Stimulated activated memory B cell treated with anti-CD40 and anti-IgM and Interleukin-4, amounts not matched to agents 10 μg/mL and 1 μg/mL and 100 μg/mL, for 72 hours (primary cell): ENCODE data around the gene INPP5A.
A peak's percentile ranks its signal among the peaks of the same experiment; 100 is the strongest.
"Not testable (repeated sequence)": the region's sequence is repeated elsewhere in the genome, so short reads cannot be mapped to it uniquely, and the experiment has no call there.

Source experiments
- ATAC-seq: fragments of 150-1000 bp; cut with Tn5 transposase; 2 replicates; pipeline ENCODE4 v1.10.0; 2021
- H3K27ac Mint-ChIP-seq: one replicate; pipeline ENCODE4 v1.8.0; 2022; ENCODE audit warnings: mild to moderate bottlenecking, mixed read lengths
- H3K27me3 Mint-ChIP-seq: one replicate; pipeline ENCODE4 v1.8.0; 2022; ENCODE audit warnings: mixed read lengths
- H3K36me3 Mint-ChIP-seq: one replicate; pipeline ENCODE4 v1.8.0; 2022; ENCODE audit warnings: mixed read lengths
- H3K4me1 Mint-ChIP-seq: one replicate; pipeline ENCODE4 v1.8.0; 2022; ENCODE audit warnings: mixed read lengths
- H3K4me3 Mint-ChIP-seq: one replicate; pipeline ENCODE4 v1.8.0; 2022; ENCODE audit warnings: mild to moderate bottlenecking, moderate library complexity, mixed read lengths
- H3K9me3 Mint-ChIP-seq: one replicate; pipeline ENCODE4 v1.8.0; 2022; ENCODE audit warnings: mixed read lengths

Gene INPP5A

GRCh38 chr10:132663666-132664365, 126.2 kb downstream of the INPP5A start:
- ATAC-seq = no peak
- H3K27ac Mint-ChIP-seq = no peak overlapping the region
- peaks cover 11% of the 10 kb centered on the region for H3K4me1 Mint-ChIP-seq
- no peaks in the 10 kb centered on the region for H3K27me3 Mint-ChIP-seq
- no peaks in the 10 kb centered on the region for H3K9me3 Mint-ChIP-seq
- peaks cover 21% of the 10 kb centered on the region for H3K36me3 Mint-ChIP-seq
- H3K4me3 Mint-ChIP-seq = no peak overlapping the region

- Mint-ChIP-seq H3K9me3 (no peaks in the 10 kb centered on the region), H3K27ac (no peak overlapping the region), H3K36me3 (peaks cover 15% of the 10 kb centered on the region), H3K27me3 (no peaks in the 10 kb centered on the region), H3K4me3 (no peak overlapping the region), H3K4me1 (peaks cover 11% of the 10 kb centered on the region)
- ATAC-seq = no peak
These were observed 126.8 kb downstream of the INPP5A start for GRCh38 chr10:132664407-132664806.

GRCh38 chr10:132664883-132665282, 127.3 kb downstream of the INPP5A start:
- Mint-ChIP-seq H3K9me3 (no peaks in the 10 kb centered on the region), H3K4me3 (no peak overlapping the region), H3K4me1 (peaks cover 11% of the 10 kb centered on the region), H3K36me3 (peaks cover 11% of the 10 kb centered on the region), H3K27ac (no peak overlapping the region), H3K27me3 (no peaks in the 10 kb centered on the region)
- ATAC-seq = no peak

GRCh38 chr10:132665946-132666704, 128.5 kb downstream of the INPP5A start:
- H3K36me3 Mint-ChIP-seq = peaks cover 6% of the 10 kb centered on the region
- H3K4me3 Mint-ChIP-seq = no peak overlapping the region
- H3K9me3 Mint-ChIP-seq = no peaks in the 10 kb centered on the region
- peaks cover 16% of the 10 kb centered on the region for H3K4me1 Mint-ChIP-seq
- no peak overlapping the region for H3K27ac Mint-ChIP-seq
- H3K27me3 Mint-ChIP-seq = no peaks in the 10 kb centered on the region
- ATAC-seq = no peak

- no peak overlapping the region for H3K27ac Mint-ChIP-seq
- ATAC-seq = no peak
These were observed 129.2 kb downstream of the INPP5A start for GRCh38 chr10:132666705-132667341.

GRCh38 chr10:132667342-132668047, 129.9 kb downstream of the INPP5A start:
- no peaks in the 10 kb centered on the region for H3K9me3 Mint-ChIP-seq
- no peak overlapping the region for H3K27ac Mint-ChIP-seq
- peaks cover 16% of the 10 kb centered on the region for H3K4me1 Mint-ChIP-seq
- peaks cover 19% of the 10 kb centered on the region for H3K36me3 Mint-ChIP-seq
- no peak for ATAC-seq
- H3K27me3 Mint-ChIP-seq = no peaks in the 10 kb centered on the region
- no peak overlapping the region for H3K4me3 Mint-ChIP-seq

More at GRCh38 chr10:132666705-132667341, 129.2 kb downstream of the INPP5A start:
- Mint-ChIP-seq H3K4me1 (peaks cover 16% of the 10 kb centered on the region), H3K36me3 (peaks cover 13% of the 10 kb centered on the region), H3K9me3 (no peaks in the 10 kb centered on the region), H3K4me3 (no peak overlapping the region), H3K27me3 (no peaks in the 10 kb centered on the region)

- no peak overlapping the region for H3K4me3 Mint-ChIP-seq
- H3K27ac Mint-ChIP-seq = no peak overlapping the region
- H3K4me1 Mint-ChIP-seq = peaks cover 16% of the 10 kb centered on the region
- H3K36me3 Mint-ChIP-seq = peaks cover 25% of the 10 kb centered on the region
- no peaks in the 10 kb centered on the region for H3K9me3 Mint-ChIP-seq
- ATAC-seq = no peak
- no peaks in the 10 kb centered on the region for H3K27me3 Mint-ChIP-seq
These were observed 130.4 kb downstream of the INPP5A start for GRCh38 chr10:132668048-132668394.

- no peak overlapping the region for H3K4me3 Mint-ChIP-seq
- ATAC-seq = peak; percentile 47
- H3K9me3 Mint-ChIP-seq = no peaks in the 10 kb centered on the region
These were observed 131.7 kb downstream of the INPP5A start for GRCh38 chr10:132669208-132669861.

GRCh38 chr10:132670546-132671227, 133.1 kb downstream of the INPP5A start:
- Mint-ChIP-seq H3K4me1 (peaks cover 16% of the 10 kb centered on the region), H3K27me3 (no peaks in the 10 kb centered on the region), H3K27ac (no peak overlapping the region), H3K9me3 (no peaks in the 10 kb centered on the region), H3K36me3 (peaks cover 26% of the 10 kb centered on the region), H3K4me3 (no peak overlapping the region)
- ATAC-seq = no peak

More at GRCh38 chr10:132669208-132669861, 131.7 kb downstream of the INPP5A start:
- Mint-ChIP-seq H3K4me1 (peaks cover 16% of the 10 kb centered on the region), H3K36me3 (peaks cover 26% of the 10 kb centered on the region), H3K27me3 (no peaks in the 10 kb centered on the region), H3K27ac (no peak overlapping the region)

- Mint-ChIP-seq H3K4me3 (no peak overlapping the region), H3K27me3 (no peaks in the 10 kb centered on the region), H3K27ac (no peak overlapping the region), H3K36me3 (peaks cover 29% of the 10 kb centered on the region), H3K4me1 (peaks cover 8% of the 10 kb centered on the region), H3K9me3 (no peaks in the 10 kb centered on the region)
- no peak for ATAC-seq
These were observed 133.9 kb downstream of the INPP5A start for GRCh38 chr10:132671228-132672154.

- H3K9me3 Mint-ChIP-seq, H3K27ac Mint-ChIP-seq: not testable (repeated sequence)
These were observed 136.2 kb downstream of the INPP5A start for GRCh38 chr10:132673746-132674145.

GRCh38 chr10:132674311-132674710, 136.7 kb downstream of the INPP5A start:
- Mint-ChIP-seq H3K9me3 (no peaks in the 10 kb centered on the region), H3K4me3 (no peak overlapping the region), H3K27ac (no peak overlapping the region), H3K36me3 (peaks cover 41% of the 10 kb centered on the region), H3K4me1 (peaks cover 14% of the 10 kb centered on the region), H3K27me3 (no peaks in the 10 kb centered on the region)
- no peak for ATAC-seq

More at GRCh38 chr10:132673746-132674145, 136.2 kb downstream of the INPP5A start:
- peaks cover 35% of the 10 kb centered on the region for H3K36me3 Mint-ChIP-seq
- not testable (repeated sequence) for H3K4me3 Mint-ChIP-seq, ATAC-seq, H3K4me1 Mint-ChIP-seq, H3K27me3 Mint-ChIP-seq

GRCh38 chr10:132675031-132675740, 137.6 kb downstream of the INPP5A start:
- no peak overlapping the region for H3K27ac Mint-ChIP-seq
- H3K9me3 Mint-ChIP-seq = no peaks in the 10 kb centered on the region
- H3K4me3 Mint-ChIP-seq = no peak overlapping the region
- no peaks in the 10 kb centered on the region for H3K27me3 Mint-ChIP-seq
- H3K36me3 Mint-ChIP-seq = peaks cover 49% of the 10 kb centered on the region
- no peak for ATAC-seq
- peaks cover 15% of the 10 kb centered on the region for H3K4me1 Mint-ChIP-seq
